K562 (cell line): ENCODE results near the gene SMAP2. TPM values are rescaled to one million over a fixed set of nuclear protein-coding genes. Genes with fewer than 3 reads are reported as not detected.
A peak's percentile ranks its signal among the peaks of the same experiment; 100 is the strongest.

Experiments used
- ARHGAP35 ChIP-seq: fragments of 450-650 bp; IDR thresholded peaks from 2 replicates; pipeline ENCODE4 v1.6.1; 2018; ENCODE audit not compliant: partially characterized antibody
- DNMT1 ChIP-seq: fragments of 450-650 bp; IDR thresholded peaks from 2 replicates; pipeline ENCODE4 v1.6.1; 2016; ENCODE audit warnings: antibody characterized with exemption, mild to moderate bottlenecking
- FOSL1 ChIP-seq: fragments of 200-800 bp; sonication (Bioruptor generic); conservative IDR thresholded peaks from 2 replicates; pipeline ENCODE4 v1.6.1; 2016; ENCODE audit warnings: missing genetic modification characterization, missing compliant biosample characterization
- MNT ChIP-seq, 2 experiments: fragments of 450-650 bp; conservative IDR thresholded peaks; 2 replicates each; pipeline ENCODE4 v1.6.1; 2017; ENCODE audit warnings: mild to moderate bottlenecking in 2 of 2, moderate library complexity in 2 of 2
- MTF1 ChIP-seq: fragments of 250-450 bp; sonication (Bioruptor Pico); IDR thresholded peaks from 2 replicates; pipeline ENCODE4 v1.9.0; 2021; ENCODE audit warnings: moderate library complexity, mild to moderate bottlenecking, inconsistent platforms, borderline replicate concordance
- RB1 ChIP-seq: fragments of 450-650 bp; IDR thresholded peaks from 2 replicates; pipeline ENCODE4 v1.6.1; 2017; ENCODE audit warnings: low read depth, mild to moderate bottlenecking
- TAF15 ChIP-seq: fragments of 200-400 bp; formaldehyde crosslinking; IDR thresholded peaks from 2 replicates; pipeline ENCODE4 v1.6.1; 2017; ENCODE audit warnings: mild to moderate bottlenecking, low read depth, low read length, moderate library complexity
- XRCC4 ChIP-seq: IDR thresholded peaks from one replicate; pipeline ENCODE4 v1.6.1; 2011; ENCODE audit not compliant: insufficient read depth, insufficient read length; ENCODE audit errors: extremely low read depth
- ZBTB34 ChIP-seq: fragments of 250-450 bp; sonication (Bioruptor Pico); IDR thresholded peaks from 2 replicates; pipeline ENCODE4 v1.8.0; 2021; ENCODE audit warnings: mild to moderate bottlenecking, moderate library complexity
- ZNF75A ChIP-seq: fragments of 450-650 bp; formaldehyde crosslinking; IDR thresholded peaks from 2 replicates; pipeline ENCODE4 v1.4.0; 2020; ENCODE audit warnings: mild to moderate bottlenecking
- ZNF778 ChIP-seq: fragments of 450-650 bp; formaldehyde crosslinking; IDR thresholded peaks from 2 replicates; pipeline ENCODE4 v1.4.0; 2020; ENCODE audit warnings: mild to moderate bottlenecking, moderate library complexity
- polyA plus RNA-seq, 8 experiments: library from polyadenylated mRNA; depleted of rRNA in 4 of 8; stranded (reverse) in 5 of 8; unstranded in 3 of 8; fragments of >200 nt; fragmentation: Nextera tagmentation in 2 of 8; fragmentation: Illumina TruSeq in 1 of 8; extraction: Ambion mirVana in 2 of 8; extraction: Trizol in 1 of 8; gene quantifications; 2 replicates each; pipeline versions ENCODE4 v1.2.1 to v1.2.3, GENCODE V29; 2011 to 2014; ENCODE audit warnings: inconsistent platforms in 1 of 8, missing spikeins in 1 of 8
- total RNA-seq, 7 experiments: library from RNA; depleted of rRNA in 6 of 7; stranded (reverse); fragments of >200 nt in 6 of 7; fragmentation: Illumina TruSeq in 2 of 7; extraction: Trizol in 2 of 7; gene quantifications; 2 replicates each; pipeline versions ENCODE4 v1.2.1 to v1.2.3, GENCODE V29; 2011 to 2021; ENCODE audit warnings: low replicate concordance in 1 of 7
- TF ChIP-seq, protein P1 (sequence below): fragments of 250-450 bp; sonication (Bioruptor Pico); IDR thresholded peaks from 2 replicates; pipeline ENCODE4 v1.4.0; 2020
- TF ChIP-seq, protein P2 (sequence below): fragments of 200-800 bp; sonication (Bioruptor generic); IDR thresholded peaks from 2 replicates; pipeline ENCODE4 v1.6.1; 2016; ENCODE audit warnings: missing genetic modification characterization, missing compliant biosample characterization

Gene SMAP2
- total and polyA plus RNA-seq, 9 of the 15 experiments (the other 6 are each of a cell fraction or from before 2014, with no cell fraction given), result 38.7 to 212 (median 94.1) TPM

- TF ChIP-seq, protein P1, sequence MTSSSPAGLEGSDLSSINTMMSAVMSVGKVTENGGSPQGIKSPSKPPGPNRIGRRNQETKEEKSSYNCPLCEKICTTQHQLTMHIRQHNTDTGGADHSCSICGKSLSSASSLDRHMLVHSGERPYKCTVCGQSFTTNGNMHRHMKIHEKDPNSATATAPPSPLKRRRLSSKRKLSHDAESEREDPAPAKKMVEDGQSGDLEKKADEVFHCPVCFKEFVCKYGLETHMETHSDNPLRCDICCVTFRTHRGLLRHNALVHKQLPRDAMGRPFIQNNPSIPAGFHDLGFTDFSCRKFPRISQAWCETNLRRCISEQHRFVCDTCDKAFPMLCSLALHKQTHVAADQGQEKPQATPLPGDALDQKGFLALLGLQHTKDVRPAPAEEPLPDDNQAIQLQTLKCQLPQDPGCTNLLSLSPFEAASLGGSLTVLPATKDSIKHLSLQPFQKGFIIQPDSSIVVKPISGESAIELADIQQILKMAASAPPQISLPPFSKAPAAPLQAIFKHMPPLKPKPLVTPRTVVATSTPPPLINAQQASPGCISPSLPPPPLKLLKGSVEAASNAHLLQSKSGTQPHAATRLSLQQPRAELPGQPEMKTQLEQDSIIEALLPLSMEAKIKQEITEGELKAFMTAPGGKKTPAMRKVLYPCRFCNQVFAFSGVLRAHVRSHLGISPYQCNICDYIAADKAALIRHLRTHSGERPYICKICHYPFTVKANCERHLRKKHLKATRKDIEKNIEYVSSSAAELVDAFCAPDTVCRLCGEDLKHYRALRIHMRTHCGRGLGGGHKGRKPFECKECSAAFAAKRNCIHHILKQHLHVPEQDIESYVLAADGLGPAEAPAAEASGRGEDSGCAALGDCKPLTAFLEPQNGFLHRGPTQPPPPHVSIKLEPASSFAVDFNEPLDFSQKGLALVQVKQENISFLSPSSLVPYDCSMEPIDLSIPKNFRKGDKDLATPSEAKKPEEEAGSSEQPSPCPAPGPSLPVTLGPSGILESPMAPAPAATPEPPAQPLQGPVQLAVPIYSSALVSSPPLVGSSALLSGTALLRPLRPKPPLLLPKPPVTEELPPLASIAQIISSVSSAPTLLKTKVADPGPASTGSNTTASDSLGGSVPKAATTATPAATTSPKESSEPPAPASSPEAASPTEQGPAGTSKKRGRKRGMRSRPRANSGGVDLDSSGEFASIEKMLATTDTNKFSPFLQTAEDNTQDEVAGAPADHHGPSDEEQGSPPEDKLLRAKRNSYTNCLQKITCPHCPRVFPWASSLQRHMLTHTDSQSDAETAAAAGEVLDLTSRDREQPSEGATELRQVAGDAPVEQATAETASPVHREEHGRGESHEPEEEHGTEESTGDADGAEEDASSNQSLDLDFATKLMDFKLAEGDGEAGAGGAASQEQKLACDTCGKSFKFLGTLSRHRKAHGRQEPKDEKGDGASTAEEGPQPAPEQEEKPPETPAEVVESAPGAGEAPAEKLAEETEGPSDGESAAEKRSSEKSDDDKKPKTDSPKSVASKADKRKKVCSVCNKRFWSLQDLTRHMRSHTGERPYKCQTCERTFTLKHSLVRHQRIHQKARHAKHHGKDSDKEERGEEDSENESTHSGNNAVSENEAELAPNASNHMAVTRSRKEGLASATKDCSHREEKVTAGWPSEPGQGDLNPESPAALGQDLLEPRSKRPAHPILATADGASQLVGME (CRISPR knock-in tag), result no peak
- TF ChIP-seq ZNF75A, result no peak
- TF ChIP-seq, protein P2, sequence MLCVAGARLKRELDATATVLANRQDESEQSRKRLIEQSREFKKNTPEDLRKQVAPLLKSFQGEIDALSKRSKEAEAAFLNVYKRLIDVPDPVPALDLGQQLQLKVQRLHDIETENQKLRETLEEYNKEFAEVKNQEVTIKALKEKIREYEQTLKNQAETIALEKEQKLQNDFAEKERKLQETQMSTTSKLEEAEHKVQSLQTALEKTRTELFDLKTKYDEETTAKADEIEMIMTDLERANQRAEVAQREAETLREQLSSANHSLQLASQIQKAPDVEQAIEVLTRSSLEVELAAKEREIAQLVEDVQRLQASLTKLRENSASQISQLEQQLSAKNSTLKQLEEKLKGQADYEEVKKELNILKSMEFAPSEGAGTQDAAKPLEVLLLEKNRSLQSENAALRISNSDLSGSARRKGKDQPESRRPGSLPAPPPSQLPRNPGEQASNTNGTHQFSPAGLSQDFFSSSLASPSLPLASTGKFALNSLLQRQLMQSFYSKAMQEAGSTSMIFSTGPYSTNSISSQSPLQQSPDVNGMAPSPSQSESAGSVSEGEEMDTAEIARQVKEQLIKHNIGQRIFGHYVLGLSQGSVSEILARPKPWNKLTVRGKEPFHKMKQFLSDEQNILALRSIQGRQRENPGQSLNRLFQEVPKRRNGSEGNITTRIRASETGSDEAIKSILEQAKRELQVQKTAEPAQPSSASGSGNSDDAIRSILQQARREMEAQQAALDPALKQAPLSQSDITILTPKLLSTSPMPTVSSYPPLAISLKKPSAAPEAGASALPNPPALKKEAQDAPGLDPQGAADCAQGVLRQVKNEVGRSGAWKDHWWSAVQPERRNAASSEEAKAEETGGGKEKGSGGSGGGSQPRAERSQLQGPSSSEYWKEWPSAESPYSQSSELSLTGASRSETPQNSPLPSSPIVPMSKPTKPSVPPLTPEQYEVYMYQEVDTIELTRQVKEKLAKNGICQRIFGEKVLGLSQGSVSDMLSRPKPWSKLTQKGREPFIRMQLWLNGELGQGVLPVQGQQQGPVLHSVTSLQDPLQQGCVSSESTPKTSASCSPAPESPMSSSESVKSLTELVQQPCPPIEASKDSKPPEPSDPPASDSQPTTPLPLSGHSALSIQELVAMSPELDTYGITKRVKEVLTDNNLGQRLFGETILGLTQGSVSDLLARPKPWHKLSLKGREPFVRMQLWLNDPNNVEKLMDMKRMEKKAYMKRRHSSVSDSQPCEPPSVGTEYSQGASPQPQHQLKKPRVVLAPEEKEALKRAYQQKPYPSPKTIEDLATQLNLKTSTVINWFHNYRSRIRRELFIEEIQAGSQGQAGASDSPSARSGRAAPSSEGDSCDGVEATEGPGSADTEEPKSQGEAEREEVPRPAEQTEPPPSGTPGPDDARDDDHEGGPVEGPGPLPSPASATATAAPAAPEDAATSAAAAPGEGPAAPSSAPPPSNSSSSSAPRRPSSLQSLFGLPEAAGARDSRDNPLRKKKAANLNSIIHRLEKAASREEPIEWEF, result no peak
- no peak for TF ChIP-seq DNMT1
- TF ChIP-seq XRCC4, result no peak
- TF ChIP-seq TAF15, result no peak
- no peak for TF ChIP-seq ARHGAP35
- no peak for TF ChIP-seq RB1
- TF ChIP-seq FOSL1 (tag), result peak; percentile 64
- no peak for TF ChIP-seq MTF1 (CRISPR knock-in tag)
- no peak for TF ChIP-seq ZNF778
- 0 out of 4 replicates have a peak, but pooled peaks of 1 of the 2 experiments have one; percentile 24 for TF ChIP-seq MNT (conservative IDR thresholded peaks at IDR 0.05)
- TF ChIP-seq ZBTB34, result no peak
Measured at GRCh38 chr1:40399984-40400704, 26.6 kb downstream of the SMAP2 start (continued).
